B cell (primary cell): ENCODE data around the gene KIAA1191. TPM values are rescaled to one million over a fixed set of nuclear protein-coding genes. Genes with fewer than 3 reads are reported as not detected.
"Not testable (repeated sequence)": the region's sequence is repeated elsewhere in the genome, so short reads cannot be mapped to it uniquely, and the experiment has no call there.

Source experiments
- ATAC-seq: fragments of 200-7000 bp; cut with Tn5 transposase; one replicate; pipeline ENCODE4 v1.10.0; 2021; ENCODE audit warnings: low read depth, mild to moderate bottlenecking, moderate number of reproducible peaks, moderate library complexity
- CTCF ChIA-PET: fragments of 350-600 bp; sonication (Branson Sonifier 250); formaldehyde crosslinking; loops from one replicate; lab custom pipeline; 2021; ENCODE audit warnings: antibody characterized with exemption, inconsistent platforms; lab: Charles Lee
- POLR2A ChIA-PET: fragments of 350-600 bp; sonication (Branson Sonifier 250); formaldehyde crosslinking; loops from one replicate; lab custom pipeline; 2021; ENCODE audit warnings: antibody characterized with exemption; lab: Charles Lee
- DNase-seq: peaks from one replicate; pipeline ENCODE4 v3.0.0; 2013
- H2AFZ ChIP-seq: 2 replicates; pipeline ENCODE4 v1.6.1; 2012; ENCODE audit warnings: mild to moderate bottlenecking, low read depth, low read length; ENCODE audit not compliant: insufficient read depth, poor library complexity, severe bottlenecking
- H3K27ac ChIP-seq, 2 donors: 1 replicate in 1 of 2; 2 replicates in 1 of 2; pipeline ENCODE4 v1.5.1; 2012 to 2013; ENCODE audit warnings: low read length in 2 of 2, mild to moderate bottlenecking in 2 of 2, moderate library complexity in 1 of 2
- H3K27me3 ChIP-seq, 4 experiments: fragments of 200-600 bp in 1 of 4; sonication (generic) in 1 of 4; replicated peaks in 1 of 4; 1 replicate in 2 of 4; 2 replicates in 2 of 4; pipeline versions ENCODE4 v1.6.1 to v1.7.0; 2013 to 2016; ENCODE audit warnings: low read length in 3 of 4, mild to moderate bottlenecking in 2 of 4, mixed read lengths in 1 of 4, moderate library complexity in 1 of 4; ENCODE audit not compliant: insufficient read depth in 4 of 4, control insufficient read depth in 3 of 4; ENCODE audit errors: control extremely low read depth in 1 of 4
- H3K36me3 ChIP-seq, 2 experiments: replicated peaks in 1 of 2; 1 replicate in 1 of 2; 2 replicates in 1 of 2; pipeline versions ENCODE4 v1.6.1 to v1.7.1; 2013; ENCODE audit warnings: low read length in 1 of 2; ENCODE audit not compliant: insufficient read depth in 2 of 2, control insufficient read depth in 1 of 2; ENCODE audit errors: control extremely low read depth in 1 of 2, extremely low read depth in 1 of 2
- H3K4me1 ChIP-seq, 2 donors: fragments of 200-600 bp in 1 of 2; sonication (generic) in 1 of 2; 1 replicate in 1 of 2; 2 replicates in 1 of 2; pipeline versions ENCODE4 v1.5.1 to v1.6.1; 2013 to 2017; ENCODE audit warnings: low read length in 2 of 2; ENCODE audit not compliant: control insufficient read depth in 2 of 2, insufficient read depth in 2 of 2
- H3K4me2 ChIP-seq: replicated peaks from 2 replicates; pipeline ENCODE3; 2012; ENCODE audit warnings: mild to moderate bottlenecking, low read depth, low read length; ENCODE audit not compliant: poor library complexity, severe bottlenecking
- H3K4me3 ChIP-seq, 5 experiments: fragments of 200-600 bp in 1 of 5; sonication (generic) in 1 of 5; 1 replicate in 3 of 5; 2 replicates in 2 of 5; pipeline versions ENCODE4 v1.5.1 to v1.7.0; 2011 to 2016; ENCODE audit warnings: low read length in 4 of 5, mild to moderate bottlenecking in 4 of 5, low read depth in 2 of 5, control low read depth in 1 of 5, moderate library complexity in 1 of 5; ENCODE audit not compliant: insufficient read depth in 1 of 5; ENCODE audit errors: control extremely low read depth in 1 of 5, extremely low read depth in 1 of 5
- H3K79me2 ChIP-seq: fragments of 200-600 bp; sonication (generic); one replicate; pipeline ENCODE4 v1.6.0; 2016; ENCODE audit warnings: low read length; ENCODE audit not compliant: control insufficient read depth, insufficient read depth
- H3K9ac ChIP-seq: fragments of 200-600 bp; sonication (generic); 2 replicates; pipeline ENCODE4 v1.6.1; 2017; ENCODE audit warnings: mild to moderate bottlenecking, low read length, moderate library complexity
- H3K9me3 ChIP-seq, 3 donors: one replicate each; pipeline versions ENCODE4 v1.6.1 to v1.7.1; 2013; ENCODE audit warnings: low read length in 2 of 3; ENCODE audit not compliant: control insufficient read depth in 2 of 3, insufficient read depth in 1 of 3; ENCODE audit errors: control extremely low read depth in 1 of 3
- H4K20me1 ChIP-seq: 2 replicates; pipeline ENCODE4 v1.6.0; 2012; ENCODE audit warnings: mild to moderate bottlenecking, low read length; ENCODE audit not compliant: insufficient read depth, control insufficient read depth, poor library complexity, severe bottlenecking
- H3K27ac Mint-ChIP-seq: one replicate; pipeline ENCODE4 v1.8.0; 2021; ENCODE audit warnings: mixed read lengths
- H3K27me3 Mint-ChIP-seq: one replicate; pipeline ENCODE4 v1.8.0; 2021; ENCODE audit warnings: mixed read lengths
- H3K4me1 Mint-ChIP-seq: one replicate; pipeline ENCODE4 v1.8.0; 2021; ENCODE audit warnings: mixed read lengths
- H3K4me3 Mint-ChIP-seq: one replicate; pipeline ENCODE4 v1.8.0; 2021; ENCODE audit warnings: mixed read lengths
- H3K9me3 Mint-ChIP-seq: one replicate; pipeline ENCODE4 v1.8.0; 2022; ENCODE audit warnings: mixed read lengths; ENCODE audit not compliant: insufficient read depth
- CTCF ChIP-seq: fragments of 200-600 bp; IDR thresholded peaks from one replicate; pipeline ENCODE4 v1.8.0; 2022; ENCODE audit warnings: antibody characterized with exemption, mild to moderate bottlenecking
- EZH2 ChIP-seq: IDR thresholded peaks from 2 replicates; pipeline ENCODE4 v1.6.1; 2012; ENCODE audit warnings: borderline replicate concordance, low read depth, mild to moderate bottlenecking, moderate library complexity, low read length; ENCODE audit not compliant: insufficient read depth, poor library complexity, severe bottlenecking
- WGBS: methylation state at CpG from one replicate; pipeline ENCODE4 v1.1.5; 2013; ENCODE audit warnings: missing lambda C conversion rate; ENCODE audit not compliant: insufficient coverage; 5-methylcytosine and 5-hydroxymethylcytosine counted together
- intact Hi-C: fragments of 100-400 bp; cut with micrococcal nuclease; formaldehyde crosslinking; loops from one replicate; pipeline ENCODE4 v1.10.0; 2022
- polyA plus RNA-seq: library from polyadenylated mRNA; depleted of rRNA; stranded (reverse); fragments of >200 nt; gene quantifications from 2 replicates; pipeline ENCODE4 v1.2.3, GENCODE V29; 2012
- total RNA-seq, 2 donors: library from RNA; stranded (reverse); fragments of 120-200 nt in 1 of 2; gene quantifications; 1 replicate in 1 of 2; 2 replicates in 1 of 2; pipeline versions ENCODE4 v1.2.3 to v1.2.4, GENCODE V29; 2013 to 2022

The KIAA1191 gene
- total and polyA plus RNA-seq, 2 donors (not counting 1 experiment from before 2014, with no cell fraction given): 61.2 to 82.9 TPM

DNA sequence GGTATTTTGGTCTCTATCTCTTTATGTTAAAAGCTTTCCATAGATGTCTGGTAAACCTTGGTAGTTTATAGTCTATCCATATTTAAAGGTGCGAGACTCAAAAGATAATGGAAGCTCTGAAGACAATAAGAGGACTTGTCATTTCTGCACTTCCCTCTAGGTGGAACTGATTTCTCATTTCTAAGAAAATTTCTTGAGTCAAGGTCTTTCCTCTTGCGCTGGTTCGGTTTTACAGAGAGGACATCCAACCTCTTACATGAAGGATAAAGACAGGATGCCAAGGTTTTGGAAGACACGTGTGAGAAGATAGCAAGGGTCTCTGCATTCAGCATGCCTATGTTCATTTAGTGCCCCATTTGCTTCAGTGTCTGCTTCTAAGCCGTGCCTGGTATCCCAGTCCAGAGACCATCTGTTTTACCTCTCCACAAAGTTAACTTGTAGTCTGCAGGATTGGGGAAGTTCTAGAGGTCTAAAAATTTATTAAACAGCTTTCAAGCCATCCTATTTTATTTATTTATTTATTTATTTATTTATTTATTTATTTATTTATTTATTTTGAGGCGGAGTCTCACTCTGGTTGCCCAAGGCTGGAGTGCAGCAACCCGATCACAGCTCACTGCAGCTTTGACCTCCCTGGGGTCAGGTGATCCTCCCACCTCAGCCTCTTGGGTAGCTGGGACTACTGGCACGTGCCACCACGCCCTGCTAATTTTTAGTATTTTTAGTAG, 41.6 kb downstream of the KIAA1191 start:
- Histone ChIP-seq H3K27me3 (no peaks in the 10 kb centered on the region), H3K9me3 (no peaks in the 10 kb centered on the region), H3K4me2 (no peak overlapping the region), H4K20me1 (no peaks in the 10 kb centered on the region), H3K79me2 (no peaks in the 10 kb centered on the region), H3K36me3 (peaks cover 17 to 37% of the 10 kb centered on the region in 2 experiments), H2AFZ (no peak overlapping the region), H3K4me1 (no peaks in the 10 kb centered on the region), H3K27ac (no peak overlapping the region), H3K4me3 (no peak overlapping the region), H3K9ac (no peak overlapping the region)
- H3K4me1 Mint-ChIP-seq: no peaks in the 10 kb centered on the region
- no peak overlapping the region for H3K27ac Mint-ChIP-seq
- no peaks in the 10 kb centered on the region for H3K9me3 Mint-ChIP-seq
- WGBS: 100% methylated on average over 2 of the region's 9 CpGs
- no peak for DNase-seq
- intact Hi-C loops: no loop called here
- H3K27me3 Mint-ChIP-seq: no peaks in the 10 kb centered on the region
- no peak overlapping the region for H3K4me3 Mint-ChIP-seq
- no peak for TF ChIP-seq CTCF
- no peak for TF ChIP-seq EZH2
- POLR2A ChIA-PET: no interaction called here
- CTCF ChIA-PET: interaction anchor here (1.1 to 1.3 kb wide), 2 partner anchors 38 to 103 kb away, joined by 3 read pairs; no protein-coding TSS in a partner anchor
- no peak for ATAC-seq

DNA sequence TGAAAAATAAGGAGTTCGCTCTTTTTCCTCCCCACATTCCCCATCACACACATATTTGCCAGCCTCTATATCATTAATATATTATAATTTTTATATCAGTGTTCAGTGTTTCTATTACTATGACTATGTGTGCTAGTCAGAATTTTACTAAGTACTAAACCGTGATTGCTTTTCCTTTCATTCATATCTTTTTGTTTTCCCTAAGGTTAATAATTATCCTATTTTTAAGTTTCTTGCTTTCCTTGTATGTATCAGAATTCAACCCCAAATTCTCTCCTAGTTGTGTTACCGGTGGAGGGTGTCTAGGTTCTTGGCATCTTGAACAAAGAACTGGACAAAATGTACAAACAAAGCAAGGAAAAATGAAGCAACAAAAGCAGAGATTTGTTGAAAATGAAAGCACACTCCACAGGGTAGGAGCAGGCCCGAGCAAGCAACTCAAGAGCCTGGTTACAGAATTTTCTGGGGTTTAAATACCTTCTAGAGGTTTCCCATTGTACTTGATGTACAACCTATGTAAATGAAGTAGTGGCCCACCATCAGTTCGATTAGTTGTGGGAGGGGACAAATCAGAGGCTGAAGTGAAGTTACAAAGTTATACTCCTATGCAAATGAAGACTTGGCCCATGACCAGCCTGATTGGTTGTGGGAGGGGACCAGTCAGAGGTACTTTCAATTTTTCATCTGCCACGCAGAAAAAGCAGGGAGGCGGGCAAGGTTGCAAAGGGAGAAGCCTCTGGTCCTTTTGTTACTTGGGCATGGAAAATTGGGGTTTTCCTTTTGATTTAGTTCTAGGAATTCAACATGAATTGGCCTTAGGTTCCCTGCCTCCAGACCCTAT, 43.8 kb downstream of the KIAA1191 start:
- ATAC-seq (no peak), DNase-seq (no peak)
- H3K9me3 Mint-ChIP-seq: no peaks in the 10 kb centered on the region
- Histone ChIP-seq H3K4me1 (no peaks in the 10 kb centered on the region), H3K79me2 (no peaks in the 10 kb centered on the region), H4K20me1 (no peaks in the 10 kb centered on the region), H3K9me3 (no peaks in the 10 kb centered on the region), H3K36me3 (peaks cover 7 to 37% of the 10 kb centered on the region in 2 experiments), H3K4me3 (no peak overlapping the region), H3K4me2 (no peak overlapping the region), H3K27ac (no peak overlapping the region), H3K27me3 (no peaks in the 10 kb centered on the region), H3K9ac (no peak overlapping the region), H2AFZ (no peak overlapping the region)
- intact Hi-C loops: no loop called here
- 93% methylated on average over 3 of the region's 7 CpGs for WGBS
- TF ChIP-seq CTCF: no peak
- no peaks in the 10 kb centered on the region for H3K4me1 Mint-ChIP-seq
- ChIA-PET POLR2A (no interaction called here), CTCF (no interaction called here)
- no peak overlapping the region for H3K27ac Mint-ChIP-seq
- no peak overlapping the region for H3K4me3 Mint-ChIP-seq
- H3K27me3 Mint-ChIP-seq: no peaks in the 10 kb centered on the region

DNA sequence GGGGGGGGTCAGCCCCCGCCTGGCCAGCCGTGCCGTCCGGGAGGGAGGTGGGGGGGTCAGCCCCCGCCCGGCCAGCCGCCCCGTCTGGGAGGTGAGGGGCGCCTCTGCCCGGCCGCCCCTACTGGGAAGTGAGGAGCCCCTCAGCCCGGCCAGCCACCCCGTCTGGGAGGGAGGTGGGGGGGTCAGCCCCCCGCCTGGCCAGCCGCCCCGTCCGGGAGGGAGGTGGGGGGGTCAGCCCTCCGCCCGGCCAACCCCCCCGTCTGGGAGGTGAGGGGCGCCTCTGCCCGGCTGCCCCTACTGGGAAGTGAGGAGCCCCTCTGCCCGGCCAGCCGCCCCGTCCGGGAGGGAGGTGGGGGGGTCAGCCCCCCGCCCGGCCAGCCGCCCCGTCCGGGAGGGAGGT, 56.2 kb downstream of the KIAA1191 start:
- H3K4me1 Mint-ChIP-seq, H3K27me3 Mint-ChIP-seq, H3K4me3 ChIP-seq, H3K27me3 ChIP-seq, H3K4me3 Mint-ChIP-seq, H3K4me2 ChIP-seq, H3K79me2 ChIP-seq, ATAC-seq, H3K27ac ChIP-seq, CTCF ChIA-PET, H3K9me3 ChIP-seq, H2AFZ ChIP-seq, H4K20me1 ChIP-seq, H3K9ac ChIP-seq, POLR2A ChIA-PET, DNase-seq, intact Hi-C loops, H3K27ac Mint-ChIP-seq, H3K9me3 Mint-ChIP-seq, H3K4me1 ChIP-seq: not testable (repeated sequence)
- no CpG with 5 or more reads among the region's 31 CpGs for WGBS
- peaks cover 0 to 17% of the 10 kb centered on the region in 2 experiments for H3K36me3 ChIP-seq
